Heart right ventricle (tissue), 16 donors: ENCODE data around the gene CREB5. TPM values are rescaled to one million over a fixed set of nuclear protein-coding genes. Genes with fewer than 3 reads are reported as not detected.

Experiments used
- ATAC-seq, 8 donors: fragments of 200-7000 bp; cut with Tn5 transposase; one replicate each; pipeline ENCODE4 v1.9.1; 2020; ENCODE audit warnings: mild to moderate bottlenecking in 8 of 8, moderate library complexity in 8 of 8, moderate number of reproducible peaks in 1 of 8
- DNase-seq, 2 donors: peaks; one replicate each; pipeline ENCODE4 v3.0.0-alpha.2; 2020
- H3K27ac ChIP-seq, 10 donors: fragments of 200-600 bp; sonication (generic) in 2 of 10; one replicate each; pipeline versions ENCODE4 v1.5.0 to v1.8.0; 2020 to 2022; ENCODE audit warnings: mild to moderate bottlenecking in 3 of 10
- H3K27me3 ChIP-seq, 7 donors: fragments of 200-600 bp; one replicate each; pipeline ENCODE4 v1.8.0; 2021 to 2022; ENCODE audit warnings: mild to moderate bottlenecking in 2 of 7
- H3K36me3 ChIP-seq, 9 donors: fragments of 200-600 bp; sonication (generic) in 1 of 9; one replicate each; pipeline versions ENCODE4 v1.5.0 to v1.8.0; 2020 to 2022; ENCODE audit warnings: mild to moderate bottlenecking in 2 of 9
- H3K4me1 ChIP-seq, 9 donors: fragments of 200-600 bp; sonication (generic) in 1 of 9; one replicate each; pipeline versions ENCODE4 v1.5.0 to v1.8.0; 2020 to 2022; ENCODE audit warnings: mild to moderate bottlenecking in 4 of 9
- H3K4me3 ChIP-seq, 10 donors: fragments of 200-600 bp; sonication (generic) in 2 of 10; one replicate each; pipeline versions ENCODE4 v1.5.0 to v1.8.0; 2020 to 2022; ENCODE audit warnings: mild to moderate bottlenecking in 7 of 10, moderate library complexity in 2 of 10
- H3K9me3 ChIP-seq, 11 donors: fragments of 200-600 bp in 10 of 11; sonication (generic) in 2 of 11; one replicate each; pipeline versions ENCODE4 v1.5.0 to v1.8.0; 2013 to 2022; ENCODE audit warnings: mild to moderate bottlenecking in 2 of 11, control low read depth in 1 of 11, moderate library complexity in 1 of 11
- CTCF ChIP-seq, 9 donors: fragments of 200-600 bp; sonication (generic) in 2 of 9; IDR thresholded peaks; one replicate each; pipeline versions ENCODE4 v1.5.0 to v1.8.0; 2021 to 2022; ENCODE audit warnings: antibody characterized with exemption in 9 of 9, mild to moderate bottlenecking in 5 of 9, moderate library complexity in 1 of 9
- WGBS, 2 donors: extraction: QIAGEN DNeasy Blood & Tissue Kit; methylation state at CpG; one replicate each; pipeline ENCODE4 v1.1.7; 2013; ENCODE audit warnings: inconsistent platforms in 1 of 2; 5-methylcytosine and 5-hydroxymethylcytosine counted together
- intact Hi-C, 10 donors: fragments of 100-400 bp; cut with DNase I; formaldehyde crosslinking; loops; one replicate each; pipeline versions ENCODE4 v1.11.1 to v1.14.2; 2022
- polyA plus RNA-seq, 2 donors: library from polyadenylated mRNA; stranded (reverse); fragments of 200-250 nt; gene quantifications; one replicate each; pipeline ENCODE4 v1.2.3, GENCODE V29; 2013
- total RNA-seq, 10 donors: library from RNA; stranded (reverse); fragmentation: NEBNext Ultra II Directional in 3 of 10; extraction: Animal tissue kit (Norgen Biotek cat#: 25700) in 3 of 10; gene quantifications; one replicate each; pipeline versions ENCODE4 v1.2.1 to v1.2.4, GENCODE V29; 2021 to 2023
- donor health status: Arrhythmogenic right ventricular cardiomyopathy.
- donor health status: ischemic (EF 13 %, LVEDD 7.1; RV severe dilation, severe dysfunction).
- donor health status: healthy with polysubstance abuse.
- donor health status: DM: no; HTN: yes; CAD: no.
- donor health status: DM: no; HTN: no; CAD: no.
- donor health status: ischemic (EF 25% LVEDD 6.9; RV normal size, moderate dysfunction).
- donor health status: ischemic (EF 25% LVEDD 5.7; RV mildly dilated, moderate dysfunction).
- donor health status: healthy.
- donor health status: DM: yes; HTN: yes; CAD: no.
- donor health status: Ischemic cardiomyopathy.
- donor health status: ischemic (EF 35%, LVEDD 5.7; RV mildly dilated, moderate dysfunction).
- donor health status: nonischemic (EF 11% LVEDD 7.7; RV severe dilation, severe dysfunction).
- donor health status: DM: yes; HTN: yes; CAD: no.
- donor health status: PGD.
- donor health status: ischemic (EF 29% LVEDD 5.4; RV normal size, mild dysfunction).
- donor health status: nonischemic (EF 23%, LVEDD 6.1; RV moderate dilation, normal function).

CREB5 gene
- total and polyA plus RNA-seq, 12 donors: 4.7 to 170 (median 19.0) TPM

- Histone ChIP-seq H3K27ac (no peak overlapping the region), H3K4me3 (no peak overlapping the region), H3K4me1 (peaks cover 0 to 7% (median 0%) of the 10 kb centered on the region in 9 donors), H3K27me3 (no peaks in the 10 kb centered on the region), H3K36me3 (no peaks in the 10 kb centered on the region), H3K9me3 (no peaks in the 10 kb centered on the region)
- ATAC-seq (no peak), DNase-seq (no peak)
- intact Hi-C loops: no loop called here
- WGBS, 2 donors: 85 to 88% methylated on average over 4 of the region's 4 CpGs
- no peak for TF ChIP-seq CTCF (IDR thresholded peaks at IDR 0.05)
Measured at GRCh38 chr7:28766359-28766758, 354.0 kb downstream of the CREB5 start.

GRCh38 chr7:28767356-28767755, 355.0 kb downstream of the CREB5 start:
- ATAC-seq (peak in 1 of 8 donors; percentile 66), DNase-seq (no peak)
- no peaks in the 10 kb centered on the region for H3K36me3 ChIP-seq

GRCh38 chr7:28768577-28769147, 356.3 kb downstream of the CREB5 start:
- Histone ChIP-seq H3K36me3 (no peaks in the 10 kb centered on the region), H3K9me3 (no peaks in the 10 kb centered on the region), H3K27me3 (no peaks in the 10 kb centered on the region), H3K27ac (no peak overlapping the region), H3K4me3 (no peak overlapping the region), H3K4me1 (peaks cover 0 to 7% (median 0%) of the 10 kb centered on the region in 9 donors)
- 80 to 87% methylated on average over 1 of the region's 1 CpG for WGBS, 2 donors
- intact Hi-C loops: no loop called here
- no peak for ATAC-seq
- DNase-seq: no peak
- no peak for TF ChIP-seq CTCF (IDR thresholded peaks at IDR 0.05)

More at GRCh38 chr7:28767356-28767755, 355.0 kb downstream of the CREB5 start:
- H3K9me3 ChIP-seq: no peaks in the 10 kb centered on the region
- no peaks in the 10 kb centered on the region for H3K27me3 ChIP-seq
- WGBS, 2 donors: 90 to 93% methylated on average over 3 of the region's 3 CpGs
- no peak overlapping the region for H3K27ac ChIP-seq
- no peak for TF ChIP-seq CTCF (IDR thresholded peaks at IDR 0.05)
- no peak overlapping the region for H3K4me3 ChIP-seq
- H3K4me1 ChIP-seq: peaks cover 0 to 7% (median 0%) of the 10 kb centered on the region in 9 donors
- intact Hi-C loops: no loop called here

- WGBS, 2 donors: 85 to 88% methylated on average over 14 of the region's 14 CpGs
- intact Hi-C loops: no loop called here
- TF ChIP-seq CTCF (IDR thresholded peaks at IDR 0.05): no peak
- ATAC-seq (peak in 3 of 8 donors; percentile 21 to 49 (median 27)), DNase-seq (no peak)
- Histone ChIP-seq H3K4me1 (peaks cover 0 to 7% (median 0%) of the 10 kb centered on the region in 9 donors), H3K9me3 (no peaks in the 10 kb centered on the region), H3K4me3 (no peak overlapping the region), H3K27ac (no peak overlapping the region), H3K27me3 (no peaks in the 10 kb centered on the region), H3K36me3 (no peaks in the 10 kb centered on the region)
Measured at GRCh38 chr7:28771906-28772622, 359.7 kb downstream of the CREB5 start.
